H1 (cell line): ENCODE measurements around the gene STARD13. TPM values are rescaled to one million over a fixed set of nuclear protein-coding genes. Genes with fewer than 3 reads are reported as not detected.
A peak's percentile ranks its signal among the peaks of the same experiment; 100 is the strongest.

ENCODE experiments used
- CTCF ChIA-PET: fragments of 300-600 bp; sonication (Branson Sonifier 250); formaldehyde crosslinking; loops from one replicate; lab custom pipeline; 2021; ENCODE audit not compliant: partially characterized antibody; lab: Charles Lee
- POLR2A ChIA-PET: fragments of 300-600 bp; sonication (Branson Sonifier 250); formaldehyde crosslinking; loops from one replicate; lab custom pipeline; 2021; ENCODE audit warnings: inconsistent platforms; ENCODE audit not compliant: partially characterized antibody; lab: Charles Lee
- DNase-seq, 2 experiments: peaks; one replicate each; pipeline versions ENCODE4 v3.0.0 to v3.0.0-alpha.2; 2010 to 2022; ENCODE audit warnings: low spot score in 2 of 2, low read depth in 1 of 2, mixed read lengths in 1 of 2
- FAIRE-seq: peaks from 2 replicates; lab custom pipeline; 2011; peaks lifted over from hg19 to GRCh38; lab: Jason Lieb, UNC
- H2AFZ ChIP-seq: 2 replicates; pipeline ENCODE4 v1.8.1; 2012; ENCODE audit warnings: low read length, inconsistent platforms
- H2AK5ac ChIP-seq: 2 replicates; pipeline ENCODE4 v1.6.1; 2013; ENCODE audit warnings: low read depth, low read length
- H2BK120ac ChIP-seq: replicated peaks from 2 replicates; pipeline ENCODE3; 2013; ENCODE audit warnings: low read depth, low read length, inconsistent platforms
- H2BK12ac ChIP-seq: 2 replicates; pipeline ENCODE4 v1.6.1; 2013; ENCODE audit warnings: low read depth, low read length
- H2BK15ac ChIP-seq: 2 replicates; pipeline ENCODE4 v1.6.1; 2013; ENCODE audit warnings: low read length
- H2BK20ac ChIP-seq: 2 replicates; pipeline ENCODE4 v1.6.1; 2013; ENCODE audit warnings: low read length
- H2BK5ac ChIP-seq: 2 replicates; pipeline ENCODE4 v1.6.1; 2013; ENCODE audit warnings: low read depth, low read length
- H3K14ac ChIP-seq: 2 replicates; pipeline ENCODE4 v1.6.1; 2013; ENCODE audit warnings: inconsistent platforms; ENCODE audit not compliant: insufficient read length
- H3K18ac ChIP-seq: 2 replicates; pipeline ENCODE4 v1.6.1; 2013; ENCODE audit warnings: low read length; ENCODE audit errors: extremely low read depth
- H3K23ac ChIP-seq: 2 replicates; pipeline ENCODE4 v1.6.1; 2013; ENCODE audit warnings: inconsistent platforms; ENCODE audit not compliant: insufficient read length
- H3K23me2 ChIP-seq: 2 replicates; pipeline ENCODE4 v1.6.1; 2013; ENCODE audit warnings: low read depth, low read length
- H3K27ac ChIP-seq: 2 replicates; pipeline ENCODE4 v1.6.1; 2011; ENCODE audit warnings: low read depth, low read length, inconsistent platforms
- H3K27me3 ChIP-seq, 4 experiments: replicated peaks in 1 of 4; 1 replicate in 1 of 4; 2 replicates in 3 of 4; pipeline versions ENCODE4 v1.6.1 to v1.8.1; 2011 to 2013; ENCODE audit warnings: low read length in 3 of 4, mild to moderate bottlenecking in 3 of 4, inconsistent platforms in 2 of 4, mixed read lengths in 2 of 4, moderate library complexity in 1 of 4; ENCODE audit not compliant: control insufficient read depth in 3 of 4, insufficient read depth in 3 of 4; ENCODE audit errors: extremely low read depth in 1 of 4
- H3K36me3 ChIP-seq, 4 experiments: 2 replicates each; pipeline versions ENCODE4 v1.6.1 to v1.8.1; 2011 to 2013; ENCODE audit warnings: mild to moderate bottlenecking in 4 of 4, low read length in 3 of 4, moderate library complexity in 2 of 4, control low read depth in 1 of 4, inconsistent platforms in 1 of 4; ENCODE audit not compliant: insufficient read depth in 4 of 4, control insufficient read depth in 2 of 4
- H3K4ac ChIP-seq: replicated peaks from 2 replicates; pipeline ENCODE3; 2013; ENCODE audit warnings: low read length, low read depth, mixed read lengths, inconsistent platforms; ENCODE audit not compliant: insufficient read length
- H3K4me1 ChIP-seq, 4 experiments: replicated peaks in 1 of 4; 1 replicate in 1 of 4; 2 replicates in 3 of 4; pipeline versions ENCODE4 v1.6.1 to v1.8.1; 2011 to 2013; ENCODE audit warnings: low read length in 3 of 4, inconsistent platforms in 2 of 4, mixed read lengths in 1 of 4; ENCODE audit not compliant: insufficient read depth in 4 of 4, control insufficient read depth in 3 of 4
- H3K4me2 ChIP-seq, 2 experiments: 2 replicates each; pipeline versions ENCODE4 v1.6.1 to v1.8.1; 2011 to 2013; ENCODE audit warnings: low read depth in 2 of 2, low read length in 2 of 2, control low read depth in 1 of 2, inconsistent platforms in 1 of 2, mild to moderate bottlenecking in 1 of 2; ENCODE audit not compliant: insufficient read depth in 1 of 2
- H3K4me3 ChIP-seq, 4 experiments: fragments of 200-600, 300-600 bp in 1 of 4; sonication (generic), shearing (Covaris generic), sonication (Bioruptor Twin) in 1 of 4; 2 replicates each; pipeline versions ENCODE4 v1.5.1 to v1.8.1; 2011 to 2016; ENCODE audit warnings: low read length in 4 of 4, low read depth in 3 of 4, control low read depth in 2 of 4, inconsistent platforms in 2 of 4, mild to moderate bottlenecking in 2 of 4, mixed read lengths in 1 of 4, moderate library complexity in 1 of 4; ENCODE audit not compliant: insufficient read depth in 2 of 4; ENCODE audit errors: extremely low read depth in 1 of 4
- H3K56ac ChIP-seq: replicated peaks from 2 replicates; pipeline ENCODE3; 2013; ENCODE audit warnings: low read depth, mild to moderate bottlenecking, mixed read lengths, low read length, inconsistent platforms; ENCODE audit not compliant: insufficient read length
- H3K79me1 ChIP-seq: 2 replicates; pipeline ENCODE4 v1.6.1; 2013; ENCODE audit warnings: low read depth, low read length, control low read depth
- H3K79me2 ChIP-seq, 2 experiments: 2 replicates each; pipeline versions ENCODE4 v1.6.1 to v1.8.1; 2012 to 2013; ENCODE audit warnings: low read length in 2 of 2, mild to moderate bottlenecking in 2 of 2, inconsistent platforms in 1 of 2; ENCODE audit not compliant: insufficient read depth in 2 of 2, control insufficient read depth in 1 of 2
- H3K9ac ChIP-seq, 4 experiments: replicated peaks in 1 of 4; 1 replicate in 1 of 4; 2 replicates in 3 of 4; pipeline versions ENCODE4 v1.6.1 to v1.8.1; 2011 to 2013; ENCODE audit warnings: low read depth in 3 of 4, low read length in 3 of 4, control low read depth in 2 of 4, mild to moderate bottlenecking in 2 of 4, moderate library complexity in 2 of 4, inconsistent platforms in 1 of 4; ENCODE audit errors: extremely low read depth in 1 of 4
- H3K9me3 ChIP-seq, 2 experiments: 2 replicates each; pipeline versions ENCODE4 v1.6.1 to v1.8.1; 2012 to 2013; ENCODE audit warnings: mild to moderate bottlenecking in 2 of 2, moderate library complexity in 2 of 2, control low read depth in 1 of 2, inconsistent platforms in 1 of 2, low read depth in 1 of 2, low read length in 1 of 2, mixed read lengths in 1 of 2; ENCODE audit not compliant: insufficient read depth in 2 of 2
- H4K20me1 ChIP-seq, 2 experiments: replicated peaks in 1 of 2; 2 replicates each; pipeline versions ENCODE3 to v1.8.1; 2011 to 2013; ENCODE audit warnings: inconsistent platforms in 2 of 2, low read length in 2 of 2, mild to moderate bottlenecking in 1 of 2; ENCODE audit not compliant: insufficient read depth in 2 of 2, control insufficient read depth in 1 of 2
- H4K5ac ChIP-seq: 2 replicates; pipeline ENCODE4 v1.6.1; 2013; ENCODE audit warnings: low read length, low read depth, mixed read lengths, inconsistent platforms; ENCODE audit not compliant: insufficient read length
- H4K8ac ChIP-seq: 2 replicates; pipeline ENCODE4 v1.8.0; 2013; ENCODE audit warnings: mild to moderate bottlenecking, moderate library complexity, low read length, inconsistent platforms; ENCODE audit not compliant: insufficient read depth; ENCODE audit errors: extremely low read depth
- H4K91ac ChIP-seq: replicated peaks from 2 replicates; pipeline ENCODE3; 2013; ENCODE audit warnings: low read length, mixed read lengths, inconsistent platforms; ENCODE audit not compliant: insufficient read length
- CHD2 ChIP-seq: IDR thresholded peaks from 2 replicates; pipeline ENCODE4 v1.6.1; 2012; ENCODE audit warnings: low read length, improper control_type of control experiment
- GTF2F1 ChIP-seq: IDR thresholded peaks from 2 replicates; pipeline ENCODE4 v1.6.1; 2012; ENCODE audit warnings: low read depth, low read length, improper control_type of control experiment, borderline replicate concordance
- SIN3A ChIP-seq, 2 experiments: IDR thresholded peaks in 1 of 2; conservative IDR thresholded peaks in 1 of 2; 2 replicates each; pipeline ENCODE4 v1.6.1; 2011 to 2012; ENCODE audit warnings: low read length in 2 of 2, improper control_type of control experiment in 1 of 2, low read depth in 1 of 2, mild to moderate bottlenecking in 1 of 2
- WGBS, 2 experiments: shearing (Covaris generic) in 1 of 2; methylation state at CpG; one replicate each; pipeline versions ENCODE4 v1.1.6 to v1.1.7; 2013 to 2015; ENCODE audit warnings: low lambda C conversion rate in 2 of 2, mixed read lengths in 2 of 2, inconsistent platforms in 1 of 2, low coverage in 1 of 2, missing lambda C conversion rate in 1 of 2; ENCODE audit not compliant: insufficient replicate concordance in 2 of 2, insufficient coverage in 1 of 2, insufficient read length in 1 of 2; ENCODE audit errors: extremely low coverage in 1 of 2, missing lambda C conversion rate in 1 of 2; 5-methylcytosine and 5-hydroxymethylcytosine counted together
- polyA plus RNA-seq, 7 experiments: library from polyadenylated mRNA; depleted of rRNA in 3 of 7; stranded (reverse) in 5 of 7; unstranded in 2 of 7; fragments of >200 nt in 5 of 7; fragments of 200-250 nt in 2 of 7; gene quantifications; 1 replicate in 5 of 7; 2 replicates in 1 of 7; 4 replicates in 1 of 7; pipeline versions ENCODE4 v1.2.1 to v1.2.3, GENCODE V29; 2011 to 2013; ENCODE audit warnings: missing spikeins in 2 of 7, mixed read lengths in 2 of 7
- total RNA-seq: library from RNA; stranded (reverse); fragmentation: NEBNext Ultra II Directional; extraction: Animal tissue kit (Norgen Biotek cat#: 25700); gene quantifications from 2 replicates; pipeline ENCODE4 v1.2.1, GENCODE V29; 2021
- TF ChIP-seq, protein P1 (sequence below), 3 experiments: IDR thresholded peaks; 1 replicate in 2 of 3; 2 replicates in 1 of 3; pipeline versions ENCODE4 v1.5.1 to v1.6.1; 2011; ENCODE audit warnings: low read length in 3 of 3, mild to moderate bottlenecking in 3 of 3, inconsistent platforms in 2 of 3, low read depth in 1 of 3, moderate library complexity in 1 of 3; ENCODE audit not compliant: insufficient read depth in 1 of 3; ENCODE audit errors: control extremely low read depth in 1 of 3

The STARD13 gene
- total and polyA plus RNA-seq, 2 of the 8 experiments (the other 6 are each of a cell fraction or from before 2014, with no cell fraction given): 0.82 to 2.9 TPM

DNA sequence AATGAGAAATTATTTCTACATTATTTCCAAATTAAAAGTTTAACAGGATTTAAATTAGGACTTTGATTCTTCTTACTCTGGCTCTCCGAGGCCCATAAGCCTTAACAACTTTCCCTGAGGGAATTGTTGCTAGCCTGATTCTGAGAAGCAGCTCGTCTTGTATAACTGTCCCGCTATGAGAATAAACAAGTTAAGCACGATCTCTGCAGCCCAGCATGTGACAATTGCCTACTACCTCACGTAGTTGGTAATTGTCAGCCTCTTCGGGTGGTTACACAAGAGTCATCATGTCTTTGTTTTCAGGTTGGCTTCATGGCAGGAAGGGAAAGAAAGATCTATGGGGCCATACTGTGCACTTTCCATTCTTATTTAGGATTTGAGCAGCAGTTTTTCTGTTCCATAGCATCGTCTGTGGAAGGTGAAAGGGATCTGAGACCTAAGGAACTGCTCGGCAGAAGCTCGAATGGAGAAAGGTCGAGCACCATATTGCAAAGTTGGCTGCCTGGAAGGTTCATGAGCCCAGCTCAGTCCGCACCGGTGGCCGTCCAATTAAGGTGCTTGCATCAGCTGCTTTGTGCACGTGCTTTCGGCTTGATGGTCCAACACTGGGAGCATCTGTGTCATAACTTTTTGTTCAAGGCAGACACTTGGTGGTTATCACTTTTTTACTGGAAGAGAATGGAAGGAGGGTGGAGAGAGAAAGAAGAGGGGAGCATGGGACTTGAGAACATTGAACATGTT is 1.8 kb upstream of the STARD13 start:
- ChIA-PET CTCF (interaction anchor here (0.7 kb wide), 1 partner anchor 546 kb away, joined by 3 read pairs; no protein-coding TSS in a partner anchor), POLR2A (interaction anchor here (0.9 kb wide), 1 partner anchor 23 kb away, joined by 3 read pairs; no protein-coding TSS in a partner anchor)
- Histone ChIP-seq H3K79me2 (no peaks in the 10 kb centered on the region), H4K5ac (no peak overlapping the region), H3K4me1 (peaks cover 2 to 4% (median 4%) of the 10 kb centered on the region in 4 experiments; a peak in 3 of 7 replicates), H3K27ac (no peak overlapping the region), H4K91ac (no peak overlapping the region), H3K14ac (no peak overlapping the region), H3K27me3 (no peaks in the 10 kb centered on the region), H2BK12ac (no peak overlapping the region), H3K18ac (no peak overlapping the region), H3K4me3 (no peak overlapping the region), H2BK20ac (no peak overlapping the region), H2AFZ (peak overlapping the region; percentile 46; the same call in 1 of the 2 replicates), H3K9ac (no peak overlapping the region), H4K8ac (no peak overlapping the region), H2AK5ac (no peak overlapping the region), H2BK5ac (no peak overlapping the region), H2BK120ac (no peak overlapping the region), H3K23me2 (peaks cover 4% of the 10 kb centered on the region; the same call in 1 of the 2 replicates), H2BK15ac (no peak overlapping the region), H3K9me3 (no peaks in the 10 kb centered on the region), H4K20me1 (no peaks in the 10 kb centered on the region), H3K36me3 (no peaks in the 10 kb centered on the region), H3K79me1 (no peaks in the 10 kb centered on the region), H3K23ac (no peak overlapping the region), H3K56ac (no peak overlapping the region), H3K4ac (no peak overlapping the region), H3K4me2 (no peak overlapping the region)
- no peak for TF ChIP-seq GTF2F1
- TF ChIP-seq CHD2: no peak
- TF ChIP-seq, protein P1, sequence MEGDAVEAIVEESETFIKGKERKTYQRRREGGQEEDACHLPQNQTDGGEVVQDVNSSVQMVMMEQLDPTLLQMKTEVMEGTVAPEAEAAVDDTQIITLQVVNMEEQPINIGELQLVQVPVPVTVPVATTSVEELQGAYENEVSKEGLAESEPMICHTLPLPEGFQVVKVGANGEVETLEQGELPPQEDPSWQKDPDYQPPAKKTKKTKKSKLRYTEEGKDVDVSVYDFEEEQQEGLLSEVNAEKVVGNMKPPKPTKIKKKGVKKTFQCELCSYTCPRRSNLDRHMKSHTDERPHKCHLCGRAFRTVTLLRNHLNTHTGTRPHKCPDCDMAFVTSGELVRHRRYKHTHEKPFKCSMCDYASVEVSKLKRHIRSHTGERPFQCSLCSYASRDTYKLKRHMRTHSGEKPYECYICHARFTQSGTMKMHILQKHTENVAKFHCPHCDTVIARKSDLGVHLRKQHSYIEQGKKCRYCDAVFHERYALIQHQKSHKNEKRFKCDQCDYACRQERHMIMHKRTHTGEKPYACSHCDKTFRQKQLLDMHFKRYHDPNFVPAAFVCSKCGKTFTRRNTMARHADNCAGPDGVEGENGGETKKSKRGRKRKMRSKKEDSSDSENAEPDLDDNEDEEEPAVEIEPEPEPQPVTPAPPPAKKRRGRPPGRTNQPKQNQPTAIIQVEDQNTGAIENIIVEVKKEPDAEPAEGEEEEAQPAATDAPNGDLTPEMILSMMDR (IDR thresholded peaks at IDR 0.05; ENCODE audit: control extremely low read depth in 1 of 3, insufficient read depth in 1 of 3, low read depth in 1 of 3, low read length in 3 of 3): no peak
- TF ChIP-seq SIN3A (conservative IDR thresholded peaks at IDR 0.05 in 1 of 2, IDR thresholded peaks at IDR 0.05 in 1 of 2; ENCODE audit: low read depth in 1 of 2, low read length in 2 of 2): no peak
- DNase-seq (no peak), FAIRE-seq (no peak)
- WGBS, 2 experiments: 93% methylated on average over 15 of the region's 15 CpGs; no CpG with 5 or more reads in 1 of the 2 experiments
